ENCODE measurements around the gene MLANA. TPM values are rescaled to one million over a fixed set of nuclear protein-coding genes. Genes with fewer than 3 reads are reported as not detected.

Gene MLANA
- total RNA-seq, 3 donors from 2014 or later (not counting 1 experiment from before 2014, with no cell fraction given) = not detected

- H3K4me3 ChIP-seq (ENCODE audit: low read length) = no peak overlapping the region
- H3K9me3 ChIP-seq (ENCODE audit: control insufficient read depth, insufficient read depth, low read length) = no peaks in the 10 kb centered on the region
- Mint-ChIP-seq H3K4me3 (no peak overlapping the region), H3K27ac (no peak overlapping the region), H3K36me3 (peaks cover 8% of the 10 kb centered on the region), H3K4me1 (peaks cover 0 to 17% of the 10 kb centered on the region in 2 donors), H3K9me3 (no peaks in the 10 kb centered on the region), H3K27me3 (ENCODE audit: low read depth in 2 of 2) (no peaks in the 10 kb centered on the region)
- DNase-seq = no peak
- ATAC-seq = no peak
- 93% methylated on average over 4 of the region's 4 CpGs for WGBS (ENCODE audit: insufficient coverage)
- TF ChIP-seq CTCF (IDR thresholded peaks at IDR 0.05) = no peak
- no peaks in the 10 kb centered on the region for H3K27me3 ChIP-seq (ENCODE audit: control insufficient read depth, insufficient read depth, low read length)
- no peaks in the 10 kb centered on the region for H3K4me1 ChIP-seq (ENCODE audit: control insufficient read depth, insufficient read depth, low read length)
- no peak overlapping the region for H3K27ac ChIP-seq (ENCODE audit: low read length)
- H3K36me3 ChIP-seq (ENCODE audit: control insufficient read depth, insufficient read depth, low read length) = peaks cover 12% of the 10 kb centered on the region
- intact Hi-C loops (cut with micrococcal nuclease) = no loop called here
Observed at GRCh38 chr9:5896863-5897262, 6.2 kb downstream of the MLANA start.

GRCh38 chr9:5897851-5898250, 7.2 kb downstream of the MLANA start:
- H3K4me3 Mint-ChIP-seq = no peak overlapping the region
- no peaks in the 10 kb centered on the region for H3K27me3 Mint-ChIP-seq (ENCODE audit: low read depth in 2 of 2)
- intact Hi-C loops (cut with micrococcal nuclease) = no loop called here
- H3K9me3 Mint-ChIP-seq = no peaks in the 10 kb centered on the region
- H3K4me3 ChIP-seq (ENCODE audit: low read length) = no peak overlapping the region
- no peak for TF ChIP-seq CTCF (IDR thresholded peaks at IDR 0.05)
- H3K4me1 ChIP-seq (ENCODE audit: control insufficient read depth, insufficient read depth, low read length) = no peaks in the 10 kb centered on the region
- peaks cover 12% of the 10 kb centered on the region for H3K36me3 ChIP-seq (ENCODE audit: control insufficient read depth, insufficient read depth, low read length)
- no peak overlapping the region for H3K27ac ChIP-seq (ENCODE audit: low read length)
- no peaks in the 10 kb centered on the region for H3K9me3 ChIP-seq (ENCODE audit: control insufficient read depth, insufficient read depth, low read length)
- H3K27ac Mint-ChIP-seq = no peak overlapping the region
- H3K27me3 ChIP-seq (ENCODE audit: control insufficient read depth, insufficient read depth, low read length) = no peaks in the 10 kb centered on the region
- ATAC-seq (no peak), DNase-seq (no peak)
- H3K4me1 Mint-ChIP-seq = peaks cover 0 to 17% of the 10 kb centered on the region in 2 donors
- peaks cover 8% of the 10 kb centered on the region for H3K36me3 Mint-ChIP-seq
- WGBS (ENCODE audit: insufficient coverage) = 95% methylated on average over 5 of the region's 5 CpGs

- intact Hi-C loops (cut with micrococcal nuclease) = no loop called here
- 64% methylated on average over 2 of the region's 2 CpGs for WGBS (ENCODE audit: insufficient coverage)
- Histone ChIP-seq H3K27ac (ENCODE audit: low read length) (no peak overlapping the region), H3K36me3 (ENCODE audit: control insufficient read depth, insufficient read depth, low read length) (peaks cover 12% of the 10 kb centered on the region), H3K4me1 (ENCODE audit: control insufficient read depth, insufficient read depth, low read length) (no peaks in the 10 kb centered on the region), H3K4me3 (ENCODE audit: low read length) (no peak overlapping the region), H3K27me3 (ENCODE audit: control insufficient read depth, insufficient read depth, low read length) (no peaks in the 10 kb centered on the region), H3K9me3 (ENCODE audit: control insufficient read depth, insufficient read depth, low read length) (no peaks in the 10 kb centered on the region)
- Mint-ChIP-seq H3K27me3 (ENCODE audit: low read depth in 2 of 2) (no peaks in the 10 kb centered on the region), H3K27ac (peak overlapping the region in 1 of 2 donors; percentile 32), H3K4me1 (peaks cover 0 to 13% of the 10 kb centered on the region in 2 donors), H3K4me3 (no peak overlapping the region), H3K36me3 (peaks cover 8% of the 10 kb centered on the region), H3K9me3 (no peaks in the 10 kb centered on the region)
- TF ChIP-seq CTCF (IDR thresholded peaks at IDR 0.05) = no peak
- ATAC-seq (no peak), DNase-seq (peak in 1 of 2 donors; percentile 26)
Observed at GRCh38 chr9:5899292-5899691, 8.6 kb downstream of the MLANA start.

- no peak overlapping the region for H3K4me3 Mint-ChIP-seq
- no peaks in the 10 kb centered on the region for H3K4me1 ChIP-seq (ENCODE audit: control insufficient read depth, insufficient read depth, low read length)
- H3K27ac Mint-ChIP-seq = peak overlapping the region in 1 of 2 donors; percentile 18
- H3K36me3 ChIP-seq (ENCODE audit: control insufficient read depth, insufficient read depth, low read length) = peaks cover 12% of the 10 kb centered on the region
- H3K4me3 ChIP-seq (ENCODE audit: low read length) = no peak overlapping the region
- intact Hi-C loops (cut with micrococcal nuclease) = no loop called here
- H3K9me3 Mint-ChIP-seq = no peaks in the 10 kb centered on the region
- H3K4me1 Mint-ChIP-seq = peaks cover 0 to 11% of the 10 kb centered on the region in 2 donors
- no peaks in the 10 kb centered on the region for H3K9me3 ChIP-seq (ENCODE audit: control insufficient read depth, insufficient read depth, low read length)
- ATAC-seq = no peak
- no peak for DNase-seq
- TF ChIP-seq CTCF (IDR thresholded peaks at IDR 0.05) = no peak
- peaks cover 16% of the 10 kb centered on the region for H3K36me3 Mint-ChIP-seq
- H3K27me3 ChIP-seq (ENCODE audit: control insufficient read depth, insufficient read depth, low read length) = no peaks in the 10 kb centered on the region
- no peaks in the 10 kb centered on the region for H3K27me3 Mint-ChIP-seq (ENCODE audit: low read depth in 2 of 2)
- no peak overlapping the region for H3K27ac ChIP-seq (ENCODE audit: low read length)
Observed at GRCh38 chr9:5900622-5901021, 9.9 kb downstream of the MLANA start.
